Panc1 (cell line): ENCODE measurements around the gene PCDHGC5. TPM values are rescaled to one million over a fixed set of nuclear protein-coding genes. Genes with fewer than 3 reads are reported as not detected.

ENCODE experiments used
- ATAC-seq: fragments of 200-7000 bp; cut with Tn5 transposase; 2 replicates; pipeline ENCODE4 v1.9.1; 2020; ENCODE audit warnings: mild to moderate bottlenecking, moderate library complexity
- BruUV-seq: library from RNA; stranded (reverse); fragments of 400-500 nt; replicated peaks from 2 replicates; lab custom pipeline; 2021; lab: Mats Ljungman, UMichigan
- CTCF ChIA-PET: fragments of 300-600 bp; sonication (Branson Sonifier 250); formaldehyde crosslinking; loops from one replicate; lab custom pipeline; 2022; ENCODE audit warnings: antibody characterized with exemption; lab: Charles Lee
- POLR2A ChIA-PET: fragments of 300-600 bp; sonication (Branson Sonifier 250); formaldehyde crosslinking; loops from one replicate; lab custom pipeline; 2022; ENCODE audit warnings: antibody characterized with exemption; lab: Charles Lee
- DNase-seq: peaks from one replicate; pipeline ENCODE4 v3.0.0-alpha.2; 2010; ENCODE audit warnings: low read depth, low spot score
- H3K27ac ChIP-seq: 2 replicates; pipeline ENCODE4 v1.5.1; 2011; ENCODE audit warnings: mild to moderate bottlenecking, low read length, inconsistent platforms
- H3K27me3 ChIP-seq: fragments of 200-500 bp; sonication (Bioruptor generic); 2 replicates; pipeline ENCODE4 v1.6.0; 2014; ENCODE audit warnings: low read length, inconsistent platforms; ENCODE audit not compliant: control insufficient read depth, insufficient read depth
- H3K36me3 ChIP-seq: fragments of 200-500 bp; sonication (Bioruptor generic); 2 replicates; pipeline ENCODE4 v1.5.1; 2014; ENCODE audit warnings: inconsistent platforms, mild to moderate bottlenecking, low read length, moderate library complexity; ENCODE audit not compliant: control insufficient read depth, insufficient read depth
- H3K4me1 ChIP-seq: 2 replicates; pipeline ENCODE4 v1.5.1; 2011; ENCODE audit warnings: inconsistent platforms, mild to moderate bottlenecking, low read length, moderate library complexity; ENCODE audit not compliant: control insufficient read depth, insufficient read depth
- H3K4me3 ChIP-seq, 2 experiments: 2 replicates each; pipeline ENCODE4 v1.5.1; 2011 to 2012; ENCODE audit warnings: low read depth in 2 of 2, low read length in 2 of 2, mild to moderate bottlenecking in 2 of 2, inconsistent platforms in 1 of 2, moderate library complexity in 1 of 2
- H3K9me3 ChIP-seq: fragments of 200-500 bp; sonication (Bioruptor generic); 2 replicates; pipeline ENCODE4 v1.5.1; 2014; ENCODE audit warnings: low read depth, mild to moderate bottlenecking, inconsistent platforms, low read length, moderate library complexity; ENCODE audit not compliant: control insufficient read depth, insufficient read depth
- POLR2AphosphoS5 ChIP-seq: IDR thresholded peaks from 2 replicates; pipeline ENCODE4 v1.6.1; 2012; ENCODE audit warnings: mild to moderate bottlenecking, low read depth, low read length, moderate library complexity
- SIN3A ChIP-seq: IDR thresholded peaks from 2 replicates; pipeline ENCODE4 v1.6.1; 2012; ENCODE audit warnings: low read depth, mild to moderate bottlenecking, low read length, moderate library complexity, borderline replicate concordance; ENCODE audit not compliant: insufficient read depth
- TCF7L2 ChIP-seq: IDR thresholded peaks from 2 replicates; pipeline ENCODE4 v1.6.1; 2011; ENCODE audit warnings: mild to moderate bottlenecking, low read depth, low read length, inconsistent platforms
- in situ Hi-C: cut with HindIII; loops from 2 replicates; pipeline ENCODE4 v1.10.0; 2016; ENCODE audit warnings: low sequenced_read_pairs, low pct_unique_long_range_greater_than_20kb
- intact Hi-C: fragments of 100-400 bp; cut with micrococcal nuclease; formaldehyde crosslinking; loops from one replicate; pipeline ENCODE4 v1.10.0; 2022; ENCODE audit not compliant: unreplicated experiment
- total RNA-seq: library from RNA; stranded (reverse); gene quantifications from one replicate; pipeline ENCODE4 v1.2.1, GENCODE V29; 2021; ENCODE audit not compliant: unreplicated experiment
- TF ChIP-seq, protein P1 (sequence below), 2 experiments: IDR thresholded peaks; 2 replicates each; pipeline ENCODE4 v1.6.1; 2011 to 2012; ENCODE audit warnings: low read depth in 2 of 2, control low read depth in 1 of 2, low read length in 1 of 2, mild to moderate bottlenecking in 1 of 2, moderate library complexity in 1 of 2; ENCODE audit not compliant: insufficient read depth in 1 of 2
- TF ChIP-seq, protein P2 (sequence below): fragments of 450-650 bp; IDR thresholded peaks from 2 replicates; pipeline ENCODE4 v1.5.1; 2017; ENCODE audit warnings: mild to moderate bottlenecking

The PCDHGC5 gene
- total RNA-seq, 1 experiment from 2014 or later, result 0.36 TPM

DNA sequence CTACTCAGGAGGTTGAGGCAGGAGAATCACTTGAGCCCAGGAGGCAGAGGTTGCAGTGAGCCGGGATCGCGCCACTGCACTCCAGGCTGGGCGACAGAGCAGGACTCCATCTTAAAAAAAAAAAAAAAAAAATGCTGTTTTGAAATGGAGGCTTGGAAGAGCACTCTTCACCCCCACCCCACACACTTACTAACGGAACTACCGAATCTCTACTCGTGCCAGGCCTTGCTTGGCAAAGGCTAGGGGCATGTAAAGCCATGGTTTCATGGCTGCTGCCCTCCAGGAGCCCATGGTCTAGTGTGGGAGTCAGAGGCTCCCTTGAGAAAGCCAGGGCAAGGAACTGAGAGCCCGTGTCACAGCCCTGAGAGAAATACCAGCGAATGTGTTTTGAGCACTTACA is 21.3 kb downstream of the PCDHGC5 start:
- H3K27me3 ChIP-seq, result no peaks in the 10 kb centered on the region
- no peaks in the 10 kb centered on the region for H3K36me3 ChIP-seq
- no peak for TF ChIP-seq POLR2AphosphoS5
- TF ChIP-seq, protein P1, sequence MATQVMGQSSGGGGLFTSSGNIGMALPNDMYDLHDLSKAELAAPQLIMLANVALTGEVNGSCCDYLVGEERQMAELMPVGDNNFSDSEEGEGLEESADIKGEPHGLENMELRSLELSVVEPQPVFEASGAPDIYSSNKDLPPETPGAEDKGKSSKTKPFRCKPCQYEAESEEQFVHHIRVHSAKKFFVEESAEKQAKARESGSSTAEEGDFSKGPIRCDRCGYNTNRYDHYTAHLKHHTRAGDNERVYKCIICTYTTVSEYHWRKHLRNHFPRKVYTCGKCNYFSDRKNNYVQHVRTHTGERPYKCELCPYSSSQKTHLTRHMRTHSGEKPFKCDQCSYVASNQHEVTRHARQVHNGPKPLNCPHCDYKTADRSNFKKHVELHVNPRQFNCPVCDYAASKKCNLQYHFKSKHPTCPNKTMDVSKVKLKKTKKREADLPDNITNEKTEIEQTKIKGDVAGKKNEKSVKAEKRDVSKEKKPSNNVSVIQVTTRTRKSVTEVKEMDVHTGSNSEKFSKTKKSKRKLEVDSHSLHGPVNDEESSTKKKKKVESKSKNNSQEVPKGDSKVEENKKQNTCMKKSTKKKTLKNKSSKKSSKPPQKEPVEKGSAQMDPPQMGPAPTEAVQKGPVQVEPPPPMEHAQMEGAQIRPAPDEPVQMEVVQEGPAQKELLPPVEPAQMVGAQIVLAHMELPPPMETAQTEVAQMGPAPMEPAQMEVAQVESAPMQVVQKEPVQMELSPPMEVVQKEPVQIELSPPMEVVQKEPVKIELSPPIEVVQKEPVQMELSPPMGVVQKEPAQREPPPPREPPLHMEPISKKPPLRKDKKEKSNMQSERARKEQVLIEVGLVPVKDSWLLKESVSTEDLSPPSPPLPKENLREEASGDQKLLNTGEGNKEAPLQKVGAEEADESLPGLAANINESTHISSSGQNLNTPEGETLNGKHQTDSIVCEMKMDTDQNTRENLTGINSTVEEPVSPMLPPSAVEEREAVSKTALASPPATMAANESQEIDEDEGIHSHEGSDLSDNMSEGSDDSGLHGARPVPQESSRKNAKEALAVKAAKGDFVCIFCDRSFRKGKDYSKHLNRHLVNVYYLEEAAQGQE (IDR thresholded peaks at IDR 0.05; ENCODE audit: insufficient read depth in 1 of 2, low read depth in 2 of 2, low read length in 1 of 2), result no peak
- TF ChIP-seq, protein P2, sequence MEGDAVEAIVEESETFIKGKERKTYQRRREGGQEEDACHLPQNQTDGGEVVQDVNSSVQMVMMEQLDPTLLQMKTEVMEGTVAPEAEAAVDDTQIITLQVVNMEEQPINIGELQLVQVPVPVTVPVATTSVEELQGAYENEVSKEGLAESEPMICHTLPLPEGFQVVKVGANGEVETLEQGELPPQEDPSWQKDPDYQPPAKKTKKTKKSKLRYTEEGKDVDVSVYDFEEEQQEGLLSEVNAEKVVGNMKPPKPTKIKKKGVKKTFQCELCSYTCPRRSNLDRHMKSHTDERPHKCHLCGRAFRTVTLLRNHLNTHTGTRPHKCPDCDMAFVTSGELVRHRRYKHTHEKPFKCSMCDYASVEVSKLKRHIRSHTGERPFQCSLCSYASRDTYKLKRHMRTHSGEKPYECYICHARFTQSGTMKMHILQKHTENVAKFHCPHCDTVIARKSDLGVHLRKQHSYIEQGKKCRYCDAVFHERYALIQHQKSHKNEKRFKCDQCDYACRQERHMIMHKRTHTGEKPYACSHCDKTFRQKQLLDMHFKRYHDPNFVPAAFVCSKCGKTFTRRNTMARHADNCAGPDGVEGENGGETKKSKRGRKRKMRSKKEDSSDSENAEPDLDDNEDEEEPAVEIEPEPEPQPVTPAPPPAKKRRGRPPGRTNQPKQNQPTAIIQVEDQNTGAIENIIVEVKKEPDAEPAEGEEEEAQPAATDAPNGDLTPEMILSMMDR, result no peak
- no peak for TF ChIP-seq SIN3A
- TF ChIP-seq TCF7L2, result no peak
- BruUV-seq, result no TSS peak
- H3K9me3 ChIP-seq, result no peaks in the 10 kb centered on the region
- intact Hi-C loops (no loop called here), in situ Hi-C loops (no loop called here)
- no peak for ATAC-seq
- H3K4me1 ChIP-seq, result peaks cover 27% of the 10 kb centered on the region
- DNase-seq, result no peak
- CTCF ChIA-PET, result no interaction called here
- no peak overlapping the region for H3K27ac ChIP-seq
- H3K4me3 ChIP-seq, result no peak overlapping the region
- POLR2A ChIA-PET, result no interaction called here

DNA sequence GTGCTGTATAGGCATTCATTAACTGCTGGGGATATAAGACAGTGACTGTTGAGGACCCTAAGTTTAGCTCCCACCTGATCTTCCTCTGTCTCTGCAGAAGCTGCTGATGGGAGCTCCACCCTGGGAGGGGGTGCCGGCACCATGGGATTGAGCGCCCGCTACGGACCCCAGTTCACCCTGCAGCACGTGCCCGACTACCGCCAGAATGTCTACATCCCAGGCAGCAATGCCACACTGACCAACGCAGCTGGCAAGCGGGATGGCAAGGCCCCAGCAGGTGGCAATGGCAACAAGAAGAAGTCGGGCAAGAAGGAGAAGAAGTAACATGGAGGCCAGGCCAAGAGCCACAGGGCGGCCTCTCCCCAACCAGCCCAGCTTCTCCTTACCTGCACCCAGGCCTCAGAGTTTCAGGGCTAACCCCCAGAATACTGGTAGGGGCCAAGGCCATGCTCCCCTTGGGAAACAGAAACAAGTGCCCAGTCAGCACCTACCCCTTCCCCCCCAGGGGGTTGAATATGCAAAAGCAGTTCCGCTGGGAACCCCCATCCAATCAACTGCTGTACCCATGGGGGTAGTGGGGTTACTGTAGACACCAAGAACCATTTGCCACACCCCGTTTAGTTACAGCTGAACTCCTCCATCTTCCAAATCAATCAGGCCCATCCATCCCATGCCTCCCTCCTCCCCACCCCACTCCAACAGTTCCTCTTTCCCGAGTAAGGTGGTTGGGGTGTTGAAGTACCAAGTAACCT is 22.1 kb downstream of the PCDHGC5 start:
- intact Hi-C loops, result no loop called here
- BruUV-seq, result no TSS peak
- Histone ChIP-seq H3K27me3 (no peaks in the 10 kb centered on the region), H3K4me3 (no peak overlapping the region), H3K9me3 (no peaks in the 10 kb centered on the region), H3K36me3 (no peaks in the 10 kb centered on the region), H3K4me1 (peaks cover 31% of the 10 kb centered on the region), H3K27ac (no peak overlapping the region)
- in situ Hi-C loops, result no loop called here
- ChIA-PET CTCF (interaction anchor here (0.7 kb wide), 1 partner anchor 576 kb away, joined by 3 read pairs; no protein-coding TSS in a partner anchor), POLR2A (no interaction called here)
- no peak for TF ChIP-seq TCF7L2
- TF ChIP-seq, protein P1 (IDR thresholded peaks at IDR 0.05; ENCODE audit: insufficient read depth in 1 of 2, low read depth in 2 of 2, low read length in 1 of 2), result no peak
- ATAC-seq (no peak), DNase-seq (no peak)
